DND-41 (cell line): Measurements from ENCODE around the gene UNC5CL.

ENCODE experiments used
- ATAC-seq: fragments of 200-7000 bp; cut with Tn5 transposase; 3 replicates; pipeline ENCODE4 v1.9.1; 2021; ENCODE audit warnings: low read depth; ENCODE audit not compliant: insufficient read depth
- DNase-seq: peaks from one replicate; pipeline ENCODE4 v3.0.0-alpha.2; 2020
- H2AFZ ChIP-seq: 2 replicates; pipeline ENCODE4 v1.6.0; 2012; ENCODE audit warnings: low read depth, low read length
- H3K27ac ChIP-seq: 2 replicates; pipeline ENCODE4 v1.5.1; 2012; ENCODE audit warnings: low read length, inconsistent platforms
- H3K27me3 ChIP-seq: fragments of 200-600 bp; sonication (generic); 2 replicates; pipeline ENCODE4 v1.6.0; 2012; ENCODE audit warnings: low read length, mild to moderate bottlenecking, inconsistent platforms; ENCODE audit not compliant: insufficient read depth, poor library complexity
- H3K36me3 ChIP-seq: 2 replicates; pipeline ENCODE4 v1.5.1; 2012; ENCODE audit warnings: low read length, inconsistent platforms; ENCODE audit not compliant: insufficient read depth
- H3K4me1 ChIP-seq: 2 replicates; pipeline ENCODE4 v1.5.1; 2012; ENCODE audit warnings: mild to moderate bottlenecking, low read length; ENCODE audit not compliant: insufficient read depth
- H3K4me2 ChIP-seq: 2 replicates; pipeline ENCODE4 v1.6.0; 2012; ENCODE audit warnings: mild to moderate bottlenecking, moderate library complexity, low read length, inconsistent platforms; ENCODE audit not compliant: insufficient read depth
- H3K4me3 ChIP-seq, 2 experiments: fragments of 200-600 bp in 1 of 2; shearing (Covaris generic) in 1 of 2; 2 replicates each; pipeline ENCODE4 v1.5.1; 2012 to 2016; ENCODE audit warnings: inconsistent platforms in 2 of 2, low read length in 2 of 2, mild to moderate bottlenecking in 2 of 2, low read depth in 1 of 2, moderate library complexity in 1 of 2
- H3K79me2 ChIP-seq: 2 replicates; pipeline ENCODE4 v1.6.0; 2012; ENCODE audit warnings: low read length, inconsistent platforms; ENCODE audit not compliant: insufficient read depth
- H3K9ac ChIP-seq: 2 replicates; pipeline ENCODE4 v1.6.0; 2012; ENCODE audit warnings: low read depth, mild to moderate bottlenecking, inconsistent platforms, low read length, moderate library complexity
- H3K9me3 ChIP-seq: 2 replicates; pipeline ENCODE4 v1.5.1; 2012; ENCODE audit warnings: low read length, moderate library complexity, mild to moderate bottlenecking, inconsistent platforms; ENCODE audit not compliant: insufficient read depth, severe bottlenecking
- H4K20me1 ChIP-seq: 2 replicates; pipeline ENCODE4 v1.6.0; 2012; ENCODE audit warnings: low read length; ENCODE audit not compliant: insufficient read depth
- CTCF ChIP-seq: IDR thresholded peaks from 2 replicates; pipeline ENCODE4 v1.5.1; 2012; ENCODE audit warnings: borderline replicate concordance, low read length, moderate library complexity, mild to moderate bottlenecking; ENCODE audit not compliant: poor library complexity, severe bottlenecking; ENCODE audit errors: extremely low read depth
- EZH2 ChIP-seq: IDR thresholded peaks from 3 replicates; pipeline ENCODE4 v1.6.1; 2012; ENCODE audit warnings: borderline replicate concordance, low read depth, mild to moderate bottlenecking, moderate library complexity, low read length, inconsistent platforms; ENCODE audit not compliant: severe bottlenecking

Gene UNC5CL

GRCh38 chr6:41073968-41074691, 35.1 kb upstream of the UNC5CL start:
- ATAC-seq = no peak
- TF ChIP-seq CTCF = no peak
- no peak for TF ChIP-seq EZH2
- H3K4me1 ChIP-seq = peaks cover 57% of the 10 kb centered on the region

DNA sequence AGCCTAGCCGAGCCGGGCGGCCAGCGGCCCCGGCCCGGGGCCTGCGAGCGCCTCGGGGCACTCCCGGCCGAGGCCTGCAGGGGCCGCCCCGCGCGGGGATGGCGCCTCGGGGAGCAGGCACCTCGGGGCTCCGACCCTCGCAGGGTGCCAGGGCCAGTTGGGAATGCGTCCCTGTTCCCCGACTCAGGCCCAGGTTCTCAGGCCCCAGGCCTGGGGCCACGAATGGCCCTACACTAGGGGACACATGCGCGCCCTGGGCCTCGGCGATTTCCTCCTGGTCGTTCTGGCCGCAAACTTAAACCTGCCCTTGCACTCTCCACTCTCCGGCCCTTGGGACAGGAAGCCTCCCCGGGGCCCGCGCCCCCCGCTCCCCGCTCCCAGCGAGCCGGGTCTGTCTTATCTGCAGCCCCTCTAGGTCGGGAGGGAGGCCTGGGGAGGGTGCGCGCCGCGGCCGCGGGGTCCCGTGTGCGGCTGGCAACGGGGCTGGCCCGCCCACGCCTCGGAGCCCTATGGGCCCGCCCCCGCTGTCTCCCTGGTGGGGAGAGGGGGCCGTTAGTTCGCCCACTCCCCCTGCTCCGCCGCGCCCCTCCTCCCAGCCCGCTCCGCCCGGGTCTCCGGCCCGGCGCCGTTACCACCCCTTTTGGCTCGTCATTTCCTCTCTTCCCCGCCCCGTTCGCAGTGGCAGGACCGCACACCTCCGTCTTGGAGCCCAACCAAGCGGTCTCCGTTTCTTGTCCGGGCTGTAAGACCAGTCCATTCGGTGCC, 34.4 kb upstream of the UNC5CL start:
- ATAC-seq (peak; percentile 46), DNase-seq (peak; percentile 93)
- Histone ChIP-seq H3K9ac (peak overlapping the region; percentile 100), H3K79me2 (peaks cover 67% of the 10 kb centered on the region), H3K27me3 (no peaks in the 10 kb centered on the region), H3K27ac (peak overlapping the region; percentile 89), H2AFZ (peak overlapping the region; percentile 66), H3K4me1 (peaks cover 49% of the 10 kb centered on the region), H3K4me2 (peak overlapping the region; percentile 90), H4K20me1 (peaks cover 36% of the 10 kb centered on the region), H3K4me3 (peak overlapping the region; percentile 69 to 91), H3K36me3 (peaks cover 59% of the 10 kb centered on the region), H3K9me3 (no peaks in the 10 kb centered on the region)
- TF ChIP-seq CTCF (peak; percentile 40), EZH2 (no peak)

More at GRCh38 chr6:41073968-41074691, 35.1 kb upstream of the UNC5CL start:
- Histone ChIP-seq H3K27me3 (no peaks in the 10 kb centered on the region), H2AFZ (peak overlapping the region; percentile 66), H3K9ac (peak overlapping the region; percentile 100), H3K36me3 (peaks cover 59% of the 10 kb centered on the region), H4K20me1 (peaks cover 44% of the 10 kb centered on the region), H3K4me3 (peak overlapping the region; percentile 69 to 91), H3K4me2 (peak overlapping the region; percentile 90), H3K9me3 (no peaks in the 10 kb centered on the region), H3K27ac (peak overlapping the region; percentile 89), H3K79me2 (peaks cover 74% of the 10 kb centered on the region)
- DNase-seq = no peak

GRCh38 chr6:41072836-41073202, 33.8 kb upstream of the UNC5CL start, which contains the start of gene NFYA:
TSS of gene NFYA (plus strand) at chr6:41072974. CDS start at chr6:41079090, 6,116 bp downstream.
- H3K4me3 ChIP-seq = peak within 1 kb of the TSS; percentile 69 to 91
- DNase-seq (peak; percentile 100), ATAC-seq (peak; percentile 74)
- no peak for TF ChIP-seq CTCF
- peak within 1 kb of the TSS; percentile 78 for H2AFZ ChIP-seq
- peaks cover 61% of the 10 kb centered on the region for H3K79me2 ChIP-seq
- H3K27ac ChIP-seq = peak within 1 kb of the TSS; percentile 89
- H3K9me3 ChIP-seq = no peaks in the 10 kb centered on the region
- peak within 1 kb of the TSS; percentile 100 for H3K9ac ChIP-seq
- peaks cover 49% of the 10 kb centered on the region for H3K4me1 ChIP-seq
- peaks cover 32% of the 10 kb centered on the region for H4K20me1 ChIP-seq
- H3K4me2 ChIP-seq = peak within 1 kb of the TSS; percentile 90
- peaks cover 59% of the 10 kb centered on the region for H3K36me3 ChIP-seq
- H3K27me3 ChIP-seq = no peaks in the 10 kb centered on the region
